Naive thymus-derived CD4-positive, alpha-beta T cell (primary cell): Measurements from ENCODE around the gene S100A3. TPM values are rescaled to one million over a fixed set of nuclear protein-coding genes. Genes with fewer than 3 reads are reported as not detected.
"Not testable (repeated sequence)": the region's sequence is repeated elsewhere in the genome, so short reads cannot be mapped to it uniquely, and the experiment has no call there.

Experiments
- ATAC-seq: fragments of 150-1000 bp; cut with Tn5 transposase; 2 replicates; pipeline ENCODE4 v1.10.0; 2021; ENCODE audit warnings: mild to moderate bottlenecking, moderate library complexity
- CTCF ChIA-PET: fragments of 350-600 bp; sonication (Branson Sonifier 250); formaldehyde crosslinking; loops from one replicate; lab custom pipeline; 2021; ENCODE audit warnings: antibody characterized with exemption; lab: Charles Lee
- POLR2A ChIA-PET: fragments of 350-600 bp; sonication (Branson Sonifier 250); formaldehyde crosslinking; loops from one replicate; lab custom pipeline; 2021; ENCODE audit warnings: antibody characterized with exemption, inconsistent platforms; lab: Charles Lee
- DNase-seq, 9 donors: peaks; one replicate each; pipeline versions ENCODE4 v3.0.0 to v3.0.0-alpha.2; 2020 to 2022; ENCODE audit warnings: mixed read lengths in 1 of 9
- H3K27ac ChIP-seq: one replicate; pipeline ENCODE4 v1.7.0; 2013; ENCODE audit warnings: mild to moderate bottlenecking, low read depth, low read length, moderate library complexity
- H3K27me3 ChIP-seq, 2 donors: one replicate each; pipeline ENCODE4 v1.7.0; 2013; ENCODE audit warnings: low read length in 2 of 2, mild to moderate bottlenecking in 2 of 2, moderate library complexity in 2 of 2; ENCODE audit not compliant: control insufficient read depth in 2 of 2, insufficient read depth in 2 of 2
- H3K36me3 ChIP-seq, 3 experiments: 1 replicate in 2 of 3; 2 replicates in 1 of 3; pipeline ENCODE4 v1.7.0; 2013; ENCODE audit warnings: low read length in 3 of 3, mild to moderate bottlenecking in 3 of 3, moderate library complexity in 1 of 3; ENCODE audit not compliant: insufficient read depth in 3 of 3, control insufficient read depth in 2 of 3
- H3K4me1 ChIP-seq, 2 donors: one replicate each; pipeline ENCODE4 v1.7.0; 2013; ENCODE audit warnings: low read length in 2 of 2, mild to moderate bottlenecking in 2 of 2, moderate library complexity in 1 of 2; ENCODE audit not compliant: control insufficient read depth in 2 of 2, insufficient read depth in 2 of 2
- H3K4me3 ChIP-seq: 2 replicates; pipeline ENCODE4 v1.7.0; 2013; ENCODE audit warnings: mild to moderate bottlenecking, low read length
- H3K9me3 ChIP-seq, 3 experiments: 1 replicate in 2 of 3; 2 replicates in 1 of 3; pipeline ENCODE4 v1.7.0; 2013; ENCODE audit warnings: low read length in 3 of 3; ENCODE audit not compliant: control insufficient read depth in 2 of 3
- H3K27ac Mint-ChIP-seq, 9 donors: one replicate each; pipeline ENCODE4 v1.8.0; 2020 to 2022; ENCODE audit warnings: mixed read lengths in 9 of 9, mild to moderate bottlenecking in 8 of 9, moderate library complexity in 5 of 9, inconsistent platforms in 2 of 9
- H3K27me3 Mint-ChIP-seq, 5 donors: one replicate each; pipeline ENCODE4 v1.8.0; 2021 to 2022; ENCODE audit warnings: mixed read lengths in 5 of 5, mild to moderate bottlenecking in 1 of 5
- H3K36me3 Mint-ChIP-seq, 5 donors: one replicate each; pipeline ENCODE4 v1.8.0; 2020 to 2022; ENCODE audit warnings: mixed read lengths in 5 of 5, mild to moderate bottlenecking in 3 of 5, inconsistent platforms in 1 of 5
- H3K4me1 Mint-ChIP-seq, 7 donors: one replicate each; pipeline ENCODE4 v1.8.0; 2020 to 2022; ENCODE audit warnings: mixed read lengths in 7 of 7, mild to moderate bottlenecking in 3 of 7, inconsistent platforms in 1 of 7
- H3K4me3 Mint-ChIP-seq, 10 donors: one replicate each; pipeline ENCODE4 v1.8.0; 2020 to 2022; ENCODE audit warnings: mild to moderate bottlenecking in 10 of 10, mixed read lengths in 10 of 10, moderate library complexity in 6 of 10, inconsistent platforms in 2 of 10
- H3K9me3 Mint-ChIP-seq, 11 donors: one replicate each; pipeline ENCODE4 v1.8.0; 2020 to 2022; ENCODE audit warnings: mixed read lengths in 11 of 11, mild to moderate bottlenecking in 4 of 11, inconsistent platforms in 1 of 11, moderate library complexity in 1 of 11
- intact Hi-C, 2 donors: fragments of 100-400 bp; cut with micrococcal nuclease; formaldehyde crosslinking; loops; one replicate each; pipeline ENCODE4 v1.15.1; 2023
- polyA plus RNA-seq, 2 donors: library from polyadenylated mRNA; unstranded; fragments of 300-500 nt; fragmentation: Illumina TruSeq; gene quantifications; one replicate each; pipeline ENCODE4 v1.2.3, GENCODE V29; 2021
- total RNA-seq, 6 experiments: library from RNA in 5 of 6; stranded (reverse) in 5 of 6; gene quantifications; 1 replicate in 5 of 6; 2 replicates in 1 of 6; pipeline ENCODE4 v1.2.3 and lab custom pipeline; 2021 to 2026

S100A3 gene
- total and polyA plus RNA-seq, 7 experiments from 2014 or later: not detected

DNA sequence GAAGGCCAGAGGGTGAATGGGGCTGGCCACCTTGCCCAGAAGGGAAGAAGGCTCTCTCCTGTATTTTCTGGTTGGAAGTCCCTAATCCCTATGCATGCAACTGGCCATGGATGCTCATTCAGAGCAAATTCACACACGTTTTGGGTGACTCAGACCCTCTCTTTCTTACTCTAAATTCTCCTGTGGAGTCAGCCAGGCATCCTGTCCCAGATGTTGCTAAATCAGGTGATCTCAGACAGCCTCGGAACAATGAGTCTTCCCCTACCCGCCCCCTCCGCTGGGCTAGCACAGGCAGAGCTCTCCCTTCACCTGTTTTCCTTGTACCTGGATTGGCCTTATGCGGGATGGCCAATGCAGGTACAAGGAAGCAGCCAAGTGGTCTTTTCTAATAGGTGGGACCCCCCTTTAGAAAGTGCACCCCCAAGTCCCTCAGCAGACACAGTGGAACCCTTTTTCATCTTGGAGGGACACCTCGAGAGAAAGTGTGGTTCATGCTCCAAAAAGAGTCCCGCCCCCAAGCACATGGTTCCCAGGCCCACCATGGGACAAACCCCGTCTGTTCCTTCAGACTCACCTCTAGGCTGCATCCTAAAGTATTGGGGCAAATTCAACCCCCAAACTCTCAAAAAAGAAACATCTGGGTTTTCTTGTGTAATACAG is 21.9 kb downstream of the S100A3 start:
- ChIA-PET CTCF (interaction anchor here (1.0 kb wide), 1 partner anchor 41 kb away, joined by 4 read pairs; no protein-coding TSS in a partner anchor), POLR2A (interaction anchor here (1.4 kb wide), 1 partner anchor 8 kb away, joined by 3 read pairs; the partner anchor contains the start of gene S100A6)
- no peaks in the 10 kb centered on the region for H3K9me3 Mint-ChIP-seq
- H3K4me1 ChIP-seq: peaks cover 10 to 15% of the 10 kb centered on the region in 2 donors
- H3K27ac ChIP-seq: no peak overlapping the region
- H3K9me3 ChIP-seq: no peaks in the 10 kb centered on the region
- intact Hi-C loops: no loop called here
- no peaks in the 10 kb centered on the region for H3K27me3 Mint-ChIP-seq
- no peaks in the 10 kb centered on the region for H3K27me3 ChIP-seq
- ATAC-seq (no peak), DNase-seq (no peak)
- no peak overlapping the region for H3K4me3 Mint-ChIP-seq
- H3K27ac Mint-ChIP-seq: no peak overlapping the region
- H3K4me3 ChIP-seq: no peak overlapping the region
- H3K4me1 Mint-ChIP-seq: peaks cover 9 to 31% (median 18%) of the 10 kb centered on the region in 7 donors
- peaks cover 0 to 6% (median 0%) of the 10 kb centered on the region in 5 donors for H3K36me3 Mint-ChIP-seq
- no peaks in the 10 kb centered on the region for H3K36me3 ChIP-seq

DNA sequence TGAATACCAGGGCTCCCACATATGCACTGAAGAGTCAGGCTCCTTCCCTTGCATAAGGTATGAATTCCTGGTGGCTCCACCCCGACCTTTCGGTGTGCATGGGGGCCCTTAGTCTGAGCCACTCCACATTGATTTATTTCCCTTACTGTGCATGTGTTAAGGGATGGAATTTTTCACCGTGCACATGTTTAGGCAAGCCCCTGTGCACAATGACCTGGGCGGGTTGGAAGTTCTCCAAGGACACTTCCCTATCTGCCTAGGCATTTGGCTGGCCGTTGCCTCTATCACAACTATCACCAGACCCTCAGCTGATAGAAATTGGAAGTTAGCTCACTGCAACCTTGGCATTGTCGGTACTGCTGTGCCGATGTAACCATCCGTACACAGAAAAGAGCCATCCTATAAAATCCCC is 22.9 kb downstream of the S100A3 start:
- ChIA-PET POLR2A (interaction anchor here (1.4 to 1.6 kb wide), 2 partner anchors 9 to 20 kb away, joined by 3 to 5 read pairs; partner anchors contain the start of genes S100A4 and S100A6), CTCF (interaction anchor here (0.6 to 1.3 kb wide), 5 partner anchors 9 to 675 kb away, joined by 3 to 4 read pairs (median 3); no protein-coding TSS in a partner anchor)
- peak overlapping the region in 3 of 9 donors; percentile 13 to 29 (median 26) for H3K27ac Mint-ChIP-seq
- Histone ChIP-seq H3K27me3 (no peaks in the 10 kb centered on the region), H3K9me3 (no peaks in the 10 kb centered on the region), H3K27ac (no peak overlapping the region), H3K4me1 (peaks cover 0 to 5% of the 10 kb centered on the region in 2 donors), H3K4me3 (no peak overlapping the region), H3K36me3 (no peaks in the 10 kb centered on the region)
- peaks cover 2 to 20% (median 9%) of the 10 kb centered on the region in 7 donors for H3K4me1 Mint-ChIP-seq
- ATAC-seq (no peak), DNase-seq (no peak)
- intact Hi-C loops: no loop called here
- no peaks in the 10 kb centered on the region for H3K27me3 Mint-ChIP-seq
- H3K4me3 Mint-ChIP-seq: no peak overlapping the region
- peaks cover 0 to 6% (median 0%) of the 10 kb centered on the region in 5 donors for H3K36me3 Mint-ChIP-seq
- H3K9me3 Mint-ChIP-seq: no peaks in the 10 kb centered on the region

DNA sequence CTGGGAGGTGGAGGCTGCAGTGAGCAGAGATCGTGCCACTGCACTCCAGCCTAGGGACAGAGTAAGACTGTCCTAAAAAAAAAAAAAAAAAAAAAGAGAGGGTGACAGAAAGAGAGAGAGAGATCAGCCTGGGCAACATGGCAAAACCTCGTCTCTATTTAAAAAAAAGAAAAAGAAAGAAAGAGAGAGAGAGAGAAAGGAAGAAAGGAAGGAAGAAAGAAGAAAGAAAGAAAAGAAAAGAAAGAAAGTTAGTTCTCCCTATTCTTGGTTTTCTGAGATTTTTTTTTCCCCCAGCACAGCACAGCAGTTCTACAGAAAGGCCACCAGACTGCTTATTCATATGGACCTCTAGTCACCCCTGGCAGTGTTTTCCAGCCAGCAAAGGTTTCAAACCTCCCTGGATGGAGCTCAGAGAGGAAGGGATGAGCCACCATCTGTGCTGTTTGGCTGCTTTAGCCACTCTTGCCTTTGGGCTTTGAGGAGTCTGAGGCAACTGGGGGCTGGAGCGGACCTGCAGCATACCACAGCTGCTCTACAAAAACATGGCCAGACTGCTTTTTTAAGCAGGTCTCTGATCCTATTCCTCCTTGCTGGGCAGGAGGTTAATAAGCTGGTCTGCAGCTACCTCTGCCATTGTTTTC is 23.9 kb downstream of the S100A3 start:
- H3K4me1 ChIP-seq: no peaks in the 10 kb centered on the region
- H3K36me3 Mint-ChIP-seq: peaks cover 0 to 3% (median 0%) of the 10 kb centered on the region in 5 donors
- H3K9me3 Mint-ChIP-seq: no peaks in the 10 kb centered on the region
- ChIA-PET CTCF (interaction anchor here (0.6 to 1.4 kb wide), 5 partner anchors 8 to 223 kb away, joined by 3 to 5 read pairs (median 3); no protein-coding TSS in a partner anchor), POLR2A (interaction anchor here (0.5 to 1.6 kb wide), 3 partner anchors 16 to 452 kb away, joined by 3 to 5 read pairs (median 3); partner anchors contain the start of genes JTB, S100A4 and S100A5)
- no peaks in the 10 kb centered on the region for H3K27me3 ChIP-seq
- H3K4me3 Mint-ChIP-seq: no peak overlapping the region
- H3K4me3 ChIP-seq: no peak overlapping the region
- intact Hi-C loops: no loop called here
- H3K4me1 Mint-ChIP-seq: peaks cover 0 to 15% (median 8%) of the 10 kb centered on the region in 7 donors
- ATAC-seq (no peak), DNase-seq (no peak)
- no peaks in the 10 kb centered on the region for H3K27me3 Mint-ChIP-seq
- H3K27ac ChIP-seq: no peak overlapping the region
- H3K36me3 ChIP-seq: no peaks in the 10 kb centered on the region
- H3K27ac Mint-ChIP-seq: peak overlapping the region in 1 of 9 donors; percentile 33
- H3K9me3 ChIP-seq: no peaks in the 10 kb centered on the region

DNA sequence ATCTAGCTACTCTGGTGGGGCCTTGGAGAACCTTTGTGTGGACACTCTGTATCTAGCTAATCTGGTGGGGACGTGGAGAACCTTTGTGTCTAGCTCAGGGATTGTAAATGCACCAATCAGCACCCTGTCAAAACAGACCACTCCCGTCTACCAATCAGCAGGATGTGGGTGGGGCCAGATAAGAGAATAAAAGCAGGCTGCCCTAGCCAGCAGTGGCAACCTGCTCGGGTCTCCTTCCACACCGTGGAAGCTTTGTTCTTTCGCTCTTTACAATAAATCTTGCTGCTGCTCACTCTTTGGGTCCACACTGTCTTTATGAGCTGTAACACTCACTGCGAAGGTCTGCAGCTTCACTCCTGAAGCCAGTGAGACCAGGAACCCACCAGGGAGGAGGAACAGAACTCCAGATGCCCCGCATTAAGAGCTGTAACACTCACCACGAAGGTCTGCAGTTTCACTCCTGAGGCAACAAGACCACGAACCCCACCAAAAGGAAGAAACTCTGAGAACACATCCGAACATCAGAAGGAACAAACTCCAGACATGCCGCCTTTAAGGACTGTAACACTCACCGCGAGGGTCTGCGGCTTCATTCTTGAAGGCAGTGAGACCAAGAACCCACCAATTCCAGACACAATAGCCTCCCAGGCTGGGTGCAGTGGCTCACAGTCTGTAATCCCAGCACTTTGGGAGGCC is 26.6 kb downstream of the S100A3 start:
- POLR2A ChIA-PET: interaction anchor here (1.2 kb wide), 1 partner anchor 22 kb away, joined by 4 read pairs; no protein-coding TSS in a partner anchor
- ATAC-seq, DNase-seq, H3K4me3 ChIP-seq, intact Hi-C loops, H3K36me3 ChIP-seq, H3K9me3 Mint-ChIP-seq, H3K27me3 ChIP-seq, H3K27me3 Mint-ChIP-seq, CTCF ChIA-PET, H3K36me3 Mint-ChIP-seq, H3K9me3 ChIP-seq, H3K4me1 ChIP-seq, H3K27ac ChIP-seq: not testable (repeated sequence)
- H3K4me1 Mint-ChIP-seq: peaks cover 0 to 16% (median 6%) of the 10 kb centered on the region in 7 donors
- H3K4me3 Mint-ChIP-seq: peak overlapping the region in 3 of 10 donors; percentile 21 to 34 (median 22)
- peak overlapping the region in 1 of 9 donors; percentile 56 for H3K27ac Mint-ChIP-seq

DNA sequence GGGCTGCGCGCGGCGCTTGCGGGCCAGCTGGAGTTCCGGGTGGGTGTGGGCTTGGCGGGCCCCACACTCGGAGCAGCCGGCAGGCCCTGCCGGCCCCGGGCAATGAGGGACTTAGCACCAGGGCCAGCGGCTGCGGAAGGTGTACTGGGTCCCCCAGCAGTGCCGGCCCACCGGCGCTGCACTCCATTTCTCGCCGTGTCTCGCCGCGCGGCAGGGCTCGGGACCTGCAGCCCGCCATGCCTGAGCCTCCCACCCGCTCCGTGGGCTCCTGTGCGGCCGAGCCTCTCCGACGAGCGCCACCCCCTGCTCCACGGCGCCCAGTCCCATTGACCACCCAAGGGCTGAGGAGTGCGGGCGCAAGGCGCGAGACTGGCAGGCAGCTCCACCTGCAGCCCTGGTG is 27.2 kb downstream of the S100A3 start:
- H3K27ac Mint-ChIP-seq, DNase-seq, H3K4me1 ChIP-seq, H3K36me3 ChIP-seq, H3K27me3 Mint-ChIP-seq, H3K27me3 ChIP-seq, H3K9me3 ChIP-seq, H3K4me3 ChIP-seq, H3K9me3 Mint-ChIP-seq, H3K27ac ChIP-seq, H3K4me3 Mint-ChIP-seq, H3K36me3 Mint-ChIP-seq, ATAC-seq, intact Hi-C loops: not testable (repeated sequence)
- ChIA-PET POLR2A (interaction anchor here (1.2 kb wide), 1 partner anchor 11 kb away, joined by 5 read pairs; no protein-coding TSS in a partner anchor), CTCF (interaction anchor here (1.6 kb wide), 1 partner anchor 10 kb away, joined by 10 read pairs; no protein-coding TSS in a partner anchor)
- peaks cover 0 to 16% (median 6%) of the 10 kb centered on the region in 7 donors for H3K4me1 Mint-ChIP-seq

DNA sequence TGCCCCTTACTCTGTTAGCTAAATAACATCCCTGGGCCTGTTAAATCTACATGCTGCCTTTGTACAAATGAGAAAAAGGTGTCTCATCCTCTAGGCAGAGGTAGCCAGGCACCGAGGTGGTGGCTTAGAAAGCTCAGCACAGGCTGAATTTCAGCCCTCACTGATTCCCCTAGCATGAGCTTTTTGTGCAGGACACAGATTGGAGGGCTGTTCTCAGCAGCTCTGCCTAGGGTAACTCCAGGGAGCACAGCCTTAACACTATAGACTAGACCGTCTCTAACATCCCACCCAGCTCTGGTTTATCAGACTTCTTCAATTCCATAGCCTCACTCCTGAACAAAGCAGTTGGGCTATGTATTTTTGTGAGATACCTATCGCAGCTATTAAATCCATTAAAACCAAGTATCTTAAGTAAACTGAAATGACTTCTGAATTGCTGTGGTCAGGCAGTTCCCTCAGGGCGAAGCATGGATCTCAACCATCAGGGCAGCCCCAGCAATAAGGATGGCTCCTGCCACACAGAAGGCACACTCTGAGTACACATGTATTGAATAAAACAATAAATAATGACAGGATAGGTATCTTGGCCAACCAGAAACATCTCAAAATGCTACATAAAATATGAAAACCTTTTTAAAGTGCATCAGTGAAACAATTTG is 28.1 kb downstream of the S100A3 start:
- Mint-ChIP-seq H3K27me3 (no peaks in the 10 kb centered on the region), H3K27ac (peak overlapping the region in 1 of 9 donors; percentile 62), H3K4me1 (peaks cover 0 to 22% (median 6%) of the 10 kb centered on the region in 7 donors), H3K9me3 (no peaks in the 10 kb centered on the region), H3K36me3 (no peaks in the 10 kb centered on the region), H3K4me3 (no peak overlapping the region)
- no peak overlapping the region for H3K27ac ChIP-seq
- no peaks in the 10 kb centered on the region for H3K36me3 ChIP-seq
- DNase-seq (no peak), ATAC-seq (no peak)
- no peaks in the 10 kb centered on the region for H3K27me3 ChIP-seq
- intact Hi-C loops: no loop called here
- H3K4me3 ChIP-seq: no peak overlapping the region
- POLR2A ChIA-PET: interaction anchor here (0.7 to 1.2 kb wide), 5 partner anchors 11 to 117 kb away, joined by 3 to 5 read pairs (median 3); partner anchors contain the start of gene S100A5
- CTCF ChIA-PET: interaction anchor here (1.1 to 1.6 kb wide), 2 partner anchors 11 to 47 kb away, joined by 9 to 10 read pairs; no protein-coding TSS in a partner anchor
- H3K9me3 ChIP-seq: no peaks in the 10 kb centered on the region
- no peaks in the 10 kb centered on the region for H3K4me1 ChIP-seq
